ENCODE results near the gene AGAP3. TPM values are rescaled to one million over a fixed set of nuclear protein-coding genes. Genes with fewer than 3 reads are reported as not detected.

AGAP3 gene
- total RNA-seq, 1 experiment from 2014 or later, result 126 TPM

DNA sequence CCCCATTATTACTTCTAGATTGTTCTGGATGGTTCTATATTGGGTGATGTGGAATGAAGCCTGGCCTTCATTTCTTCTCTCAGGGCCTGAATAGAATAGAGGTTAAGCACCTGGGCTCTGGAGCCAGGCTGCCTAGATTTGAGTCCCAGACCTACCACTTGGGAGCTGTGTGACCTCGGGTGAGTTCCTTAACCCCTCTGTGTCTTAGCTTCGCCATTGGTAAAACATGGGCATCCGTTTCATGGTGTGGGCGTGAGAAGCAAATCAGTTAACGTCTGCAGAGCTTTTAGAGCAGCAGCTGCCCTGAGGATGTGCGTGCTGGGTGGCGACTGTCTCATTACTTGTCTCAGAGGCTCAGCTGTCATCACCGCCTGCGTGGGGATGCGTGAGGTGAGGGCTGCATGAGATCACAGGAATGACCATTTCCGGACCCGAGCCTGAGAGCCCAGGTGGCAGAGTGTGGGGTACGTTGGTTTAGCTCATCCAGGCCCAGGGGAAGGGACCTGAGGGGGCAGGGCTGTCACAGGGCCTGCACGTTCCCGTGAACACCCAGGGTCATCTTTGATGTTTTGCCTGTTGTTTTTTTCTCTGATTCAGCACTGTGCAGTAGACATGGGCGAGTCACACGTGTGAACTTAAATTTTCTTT, 9.7 kb downstream of the AGAP3 start:
- H4K20me1 ChIP-seq (ENCODE audit: insufficient read depth), result no peaks in the 10 kb centered on the region; the same call in 1 of the 2 replicates
- BruUV-seq (replicated peaks), result no TSS peak
- CTCF ChIA-PET, result no interaction called here
- H3K27me3 ChIP-seq (ENCODE audit: insufficient read depth, low read length), result no peaks in the 10 kb centered on the region
- no peak overlapping the region for H3K27ac ChIP-seq (ENCODE audit: low read depth, low read length)
- RAD21 ChIA-PET (ENCODE audit: low non-redundant PET in 1 of 2, low total read pairs in 2 of 2, uncharacterized antibody in 2 of 2, unreplicated experiment in 2 of 2), result interaction anchor here in 1 of 2 experiments (0.7 kb wide), 1 partner anchor 189 kb away, joined by 4 read pairs; no protein-coding TSS in a partner anchor
- no peak overlapping the region for H3K4me3 ChIP-seq (replicated peaks in 1 of 2; ENCODE audit: low read depth in 1 of 2, low read length in 2 of 2)
- H3K36me3 ChIP-seq (ENCODE audit: control insufficient read depth in 1 of 2, insufficient read depth in 2 of 2, low read length in 2 of 2), result peaks cover 0 to 14% of the 10 kb centered on the region in 2 experiments; a peak in 1 of 4 replicates
- POLR2A ChIA-PET, result interaction anchor here (0.8 kb wide), 1 partner anchor 22 kb away, joined by 4 read pairs; no protein-coding TSS in a partner anchor
- no peak overlapping the region for H3K4me2 ChIP-seq (ENCODE audit: low read length)
- ATAC-seq (no peak), DNase-seq (ENCODE audit: low read depth, low spot score) (no peak)
- no peaks in the 10 kb centered on the region for H3K4me1 ChIP-seq (ENCODE audit: control insufficient read depth in 1 of 2, insufficient read depth in 2 of 2, low read length in 2 of 2)
- H3K79me2 ChIP-seq (ENCODE audit: insufficient read depth, low read length), result peaks cover 97% of the 10 kb centered on the region
- intact Hi-C loops (cut with micrococcal nuclease), result no loop called here
- H2AFZ ChIP-seq (ENCODE audit: low read depth, low read length, poor library complexity, severe bottlenecking), result no peak overlapping the region
- no peaks in the 10 kb centered on the region for H3K9me2 ChIP-seq (ENCODE audit: insufficient read depth)
- no peaks in the 10 kb centered on the region for H3K9me3 ChIP-seq (ENCODE audit: control insufficient read depth in 1 of 2, insufficient read depth in 1 of 2, low read depth in 1 of 2, low read length in 2 of 2)
- no peak overlapping the region for H3K9ac ChIP-seq (ENCODE audit: low read length)
- TF ChIP-seq POLR2A (IDR thresholded peaks at IDR 0.05; ENCODE audit: borderline replicate concordance, extremely low read depth, insufficient read depth, insufficient read length) (no peak), EGR1 (IDR thresholded peaks at IDR 0.05; ENCODE audit: low read depth) (no peak)
- TF ChIP-seq, protein P1, sequence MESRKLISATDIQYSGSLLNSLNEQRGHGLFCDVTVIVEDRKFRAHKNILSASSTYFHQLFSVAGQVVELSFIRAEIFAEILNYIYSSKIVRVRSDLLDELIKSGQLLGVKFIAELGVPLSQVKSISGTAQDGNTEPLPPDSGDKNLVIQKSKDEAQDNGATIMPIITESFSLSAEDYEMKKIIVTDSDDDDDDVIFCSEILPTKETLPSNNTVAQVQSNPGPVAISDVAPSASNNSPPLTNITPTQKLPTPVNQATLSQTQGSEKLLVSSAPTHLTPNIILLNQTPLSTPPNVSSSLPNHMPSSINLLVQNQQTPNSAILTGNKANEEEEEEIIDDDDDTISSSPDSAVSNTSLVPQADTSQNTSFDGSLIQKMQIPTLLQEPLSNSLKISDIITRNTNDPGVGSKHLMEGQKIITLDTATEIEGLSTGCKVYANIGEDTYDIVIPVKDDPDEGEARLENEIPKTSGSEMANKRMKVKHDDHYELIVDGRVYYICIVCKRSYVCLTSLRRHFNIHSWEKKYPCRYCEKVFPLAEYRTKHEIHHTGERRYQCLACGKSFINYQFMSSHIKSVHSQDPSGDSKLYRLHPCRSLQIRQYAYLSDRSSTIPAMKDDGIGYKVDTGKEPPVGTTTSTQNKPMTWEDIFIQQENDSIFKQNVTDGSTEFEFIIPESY (IDR thresholded peaks at IDR 0.05; ENCODE audit: extremely low read depth, insufficient replicate concordance, low read length), result no peak

GRCh38 chr7:151099486-151100211, 13.4 kb downstream of the AGAP3 start:
- no peak for DNase-seq (ENCODE audit: low read depth, low spot score)
- H3K9ac ChIP-seq (ENCODE audit: low read length), result no peak overlapping the region
- BruUV-seq (replicated peaks), result no TSS peak
- intact Hi-C loops (cut with micrococcal nuclease), result no loop called here
- RAD21 ChIA-PET (ENCODE audit: low non-redundant PET in 1 of 2, low total read pairs in 2 of 2, uncharacterized antibody in 2 of 2, unreplicated experiment in 2 of 2), result no interaction called here
- H3K9me3 ChIP-seq (ENCODE audit: control insufficient read depth in 1 of 2, insufficient read depth in 1 of 2, low read depth in 1 of 2, low read length in 2 of 2), result no peaks in the 10 kb centered on the region
- POLR2A ChIA-PET, result no interaction called here
- no peak overlapping the region for H3K4me3 ChIP-seq (replicated peaks in 1 of 2; ENCODE audit: low read depth in 1 of 2, low read length in 2 of 2)
- CTCF ChIA-PET, result no interaction called here
- no peaks in the 10 kb centered on the region for H3K4me1 ChIP-seq (ENCODE audit: control insufficient read depth in 1 of 2, insufficient read depth in 2 of 2, low read length in 2 of 2)
- no peaks in the 10 kb centered on the region for H3K27me3 ChIP-seq (ENCODE audit: insufficient read depth, low read length)
- no peak overlapping the region for H3K4me2 ChIP-seq (ENCODE audit: low read length)
- H3K79me2 ChIP-seq (ENCODE audit: insufficient read depth, low read length), result peaks cover 97% of the 10 kb centered on the region
- H3K36me3 ChIP-seq (ENCODE audit: control insufficient read depth in 1 of 2, insufficient read depth in 2 of 2, low read length in 2 of 2), result no peaks in the 10 kb centered on the region; a peak in 1 of 4 replicates
- H3K9me2 ChIP-seq (ENCODE audit: insufficient read depth), result no peaks in the 10 kb centered on the region
- no peak overlapping the region for H2AFZ ChIP-seq (ENCODE audit: low read depth, low read length, poor library complexity, severe bottlenecking)
- no peak overlapping the region for H3K27ac ChIP-seq (ENCODE audit: low read depth, low read length)
- ATAC-seq, result no peak
- H4K20me1 ChIP-seq (ENCODE audit: insufficient read depth), result no peaks in the 10 kb centered on the region
- TF ChIP-seq, protein P2, sequence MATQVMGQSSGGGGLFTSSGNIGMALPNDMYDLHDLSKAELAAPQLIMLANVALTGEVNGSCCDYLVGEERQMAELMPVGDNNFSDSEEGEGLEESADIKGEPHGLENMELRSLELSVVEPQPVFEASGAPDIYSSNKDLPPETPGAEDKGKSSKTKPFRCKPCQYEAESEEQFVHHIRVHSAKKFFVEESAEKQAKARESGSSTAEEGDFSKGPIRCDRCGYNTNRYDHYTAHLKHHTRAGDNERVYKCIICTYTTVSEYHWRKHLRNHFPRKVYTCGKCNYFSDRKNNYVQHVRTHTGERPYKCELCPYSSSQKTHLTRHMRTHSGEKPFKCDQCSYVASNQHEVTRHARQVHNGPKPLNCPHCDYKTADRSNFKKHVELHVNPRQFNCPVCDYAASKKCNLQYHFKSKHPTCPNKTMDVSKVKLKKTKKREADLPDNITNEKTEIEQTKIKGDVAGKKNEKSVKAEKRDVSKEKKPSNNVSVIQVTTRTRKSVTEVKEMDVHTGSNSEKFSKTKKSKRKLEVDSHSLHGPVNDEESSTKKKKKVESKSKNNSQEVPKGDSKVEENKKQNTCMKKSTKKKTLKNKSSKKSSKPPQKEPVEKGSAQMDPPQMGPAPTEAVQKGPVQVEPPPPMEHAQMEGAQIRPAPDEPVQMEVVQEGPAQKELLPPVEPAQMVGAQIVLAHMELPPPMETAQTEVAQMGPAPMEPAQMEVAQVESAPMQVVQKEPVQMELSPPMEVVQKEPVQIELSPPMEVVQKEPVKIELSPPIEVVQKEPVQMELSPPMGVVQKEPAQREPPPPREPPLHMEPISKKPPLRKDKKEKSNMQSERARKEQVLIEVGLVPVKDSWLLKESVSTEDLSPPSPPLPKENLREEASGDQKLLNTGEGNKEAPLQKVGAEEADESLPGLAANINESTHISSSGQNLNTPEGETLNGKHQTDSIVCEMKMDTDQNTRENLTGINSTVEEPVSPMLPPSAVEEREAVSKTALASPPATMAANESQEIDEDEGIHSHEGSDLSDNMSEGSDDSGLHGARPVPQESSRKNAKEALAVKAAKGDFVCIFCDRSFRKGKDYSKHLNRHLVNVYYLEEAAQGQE (IDR thresholded peaks at IDR 0.05; ENCODE audit: low read depth), result no peak
- no peak for TF ChIP-seq CEBPB (IDR thresholded peaks at IDR 0.05; ENCODE audit: low read depth)
- no peak for TF ChIP-seq SIN3A (IDR thresholded peaks at IDR 0.05; ENCODE audit: low read depth)
- no peak for TF ChIP-seq FOSL1 (IDR thresholded peaks at IDR 0.05; ENCODE audit: low read depth)
- TF ChIP-seq, protein P1 (IDR thresholded peaks at IDR 0.05; ENCODE audit: extremely low read depth, insufficient replicate concordance, low read length), result no peak
- TF ChIP-seq EZH2phosphoT487 (IDR thresholded peaks at IDR 0.05; ENCODE audit: borderline replicate concordance), result no peak
- TF ChIP-seq YY1 (IDR thresholded peaks at IDR 0.05; ENCODE audit: extremely low read depth, insufficient replicate concordance, low read depth, low read length), result no peak
